GM15510 (cell line): ENCODE results near the gene KIAA0319L.

ENCODE experiments used
- POLR2A ChIP-seq: IDR thresholded peaks from 3 replicates; pipeline ENCODE4 v1.6.1; 2011; ENCODE audit warnings: borderline replicate concordance; ENCODE audit not compliant: insufficient read length; ENCODE audit errors: extremely low read depth

KIAA0319L gene

DNA sequence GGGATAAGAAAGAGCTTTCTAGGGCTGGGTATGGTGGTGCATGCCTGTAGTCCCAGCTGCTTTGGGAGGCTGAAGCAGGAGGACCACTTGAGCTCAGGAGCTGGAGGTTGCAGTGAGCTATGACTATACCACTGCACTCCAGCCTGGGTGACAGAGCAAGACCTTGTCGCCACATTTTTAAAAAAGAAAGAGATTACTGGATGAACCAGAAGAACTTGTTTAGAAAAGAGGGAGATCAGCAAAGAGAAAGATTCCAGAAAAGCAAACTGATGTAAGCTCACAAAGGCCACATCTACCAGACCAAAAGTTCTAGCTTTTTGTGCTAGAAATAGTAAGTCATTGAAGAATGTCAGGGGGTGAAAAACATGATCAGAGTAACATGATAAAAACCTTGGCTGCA, 117.6 kb downstream of the KIAA0319L start:
- TF ChIP-seq POLR2A: no peak

DNA sequence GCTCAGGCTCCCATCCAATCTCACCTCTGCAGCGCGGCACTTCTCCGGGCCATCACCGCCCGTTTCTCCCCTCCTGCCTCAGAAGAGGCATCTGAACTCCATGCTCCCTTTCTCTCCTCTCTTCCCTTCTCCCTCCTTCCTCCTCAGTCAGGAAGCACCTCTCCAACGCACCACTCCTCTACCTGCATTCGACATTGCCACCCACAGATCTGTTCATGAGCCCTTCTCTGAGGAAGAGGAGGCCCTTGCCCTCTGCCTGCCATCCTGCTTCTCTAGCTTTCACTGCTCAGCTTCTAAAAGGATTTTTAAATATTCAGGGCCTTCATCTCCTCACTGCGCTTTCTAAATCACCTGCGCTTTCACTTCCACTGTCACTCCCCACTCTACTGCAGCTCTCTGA, 120.0 kb downstream of the KIAA0319L start:
- no peak for TF ChIP-seq POLR2A

DNA sequence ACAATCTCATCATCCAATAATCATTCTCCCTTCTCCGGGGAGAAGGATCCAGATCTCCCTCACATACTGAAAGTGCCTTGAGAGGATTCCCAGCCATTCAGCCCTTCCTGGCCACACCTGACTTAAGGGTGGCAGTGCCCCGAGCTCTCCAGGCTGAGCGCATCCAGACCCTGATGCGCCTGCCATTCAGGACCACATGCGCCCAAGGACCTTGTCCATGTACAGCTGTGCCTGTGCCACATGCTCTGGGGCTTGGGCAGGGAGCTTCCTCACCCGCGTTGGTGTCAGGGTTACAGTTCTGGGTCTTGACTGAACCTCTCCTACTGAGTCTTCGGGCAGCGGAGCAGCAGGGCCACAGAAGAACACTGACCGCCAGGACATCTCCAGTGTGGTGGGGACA, 121.1 kb downstream of the KIAA0319L start:
- TF ChIP-seq POLR2A: no peak

DNA sequence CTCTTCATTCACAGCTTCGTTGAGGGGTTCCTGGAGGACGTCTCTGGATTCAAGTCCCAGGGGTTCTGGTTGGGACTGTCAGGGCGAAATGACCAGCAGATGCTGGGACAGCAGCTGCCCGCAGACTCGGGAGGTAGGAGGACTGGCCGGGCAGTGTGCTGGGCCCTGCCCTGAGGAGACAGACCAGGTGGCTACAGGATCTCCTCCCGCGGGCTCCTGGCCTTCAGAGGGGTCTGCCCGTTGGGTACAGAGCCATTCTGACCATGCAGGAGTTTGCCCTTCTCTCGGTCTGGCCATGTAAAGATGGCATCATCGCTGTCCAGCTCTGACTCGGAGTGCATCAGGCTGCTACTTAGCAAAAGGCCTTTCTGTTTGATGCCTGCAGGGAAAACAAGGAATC, 122.5 kb downstream of the KIAA0319L start:
- TF ChIP-seq POLR2A: no peak

DNA sequence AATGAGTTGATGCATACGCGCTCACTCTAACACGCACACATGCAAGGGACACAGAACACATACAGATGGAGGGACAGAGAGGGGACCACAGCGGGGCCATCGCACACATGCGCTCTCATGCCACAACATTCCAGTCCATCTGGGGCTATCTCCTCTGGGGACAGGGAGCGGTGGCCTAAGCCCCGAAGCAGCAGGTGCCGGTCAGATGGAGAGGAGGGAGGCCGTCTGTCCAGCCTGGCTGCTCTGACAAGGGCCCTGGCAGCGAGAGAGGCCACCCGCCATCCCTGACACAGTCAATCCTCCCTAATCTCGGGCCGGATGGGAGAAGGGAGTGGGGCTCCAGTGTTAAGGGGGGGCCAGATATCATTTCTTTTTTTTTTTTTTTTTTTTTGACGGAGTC, 123.5 kb downstream of the KIAA0319L start:
- TF ChIP-seq POLR2A: no peak

DNA sequence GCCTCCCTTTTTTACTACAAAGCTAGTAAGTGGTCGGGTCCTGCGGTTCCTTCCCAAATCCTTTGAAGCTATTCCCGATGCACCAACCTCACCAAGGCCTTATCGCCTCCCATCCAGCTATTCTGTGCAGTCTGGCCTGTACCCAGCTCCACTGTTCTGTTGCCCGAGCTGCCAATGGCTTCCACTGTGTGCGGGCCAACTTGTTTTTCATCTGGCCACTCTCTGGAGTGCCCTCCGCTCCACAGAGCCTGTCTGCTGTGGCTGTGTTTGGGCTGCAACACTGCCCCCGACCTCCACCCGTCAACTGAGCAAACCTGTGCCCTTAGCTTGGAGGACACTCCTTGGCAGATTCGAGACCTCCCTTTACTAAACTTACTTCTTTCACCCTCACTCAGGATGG, 125.0 kb downstream of the KIAA0319L start:
- no peak for TF ChIP-seq POLR2A

DNA sequence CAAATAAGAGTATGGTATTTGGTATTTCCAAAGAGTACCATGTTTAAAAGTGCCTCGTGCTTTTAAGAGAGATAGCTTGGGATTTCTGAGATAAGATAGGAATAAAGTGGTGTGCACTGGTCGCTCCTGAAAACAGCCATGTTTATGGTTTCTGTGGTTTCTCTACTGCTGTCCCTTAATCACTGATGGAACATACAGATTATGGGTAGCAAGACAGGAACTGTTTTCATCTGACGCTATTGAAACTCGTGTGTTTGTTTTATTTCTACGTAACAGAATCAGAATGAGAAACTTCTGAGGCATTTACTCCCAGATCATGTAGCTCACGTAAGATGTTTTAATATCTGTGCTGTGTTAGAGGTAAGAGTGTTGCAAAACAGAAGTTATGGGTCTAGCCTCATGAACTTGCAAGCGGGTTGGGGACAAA, 126.0 kb downstream of the KIAA0319L start:
- TF ChIP-seq POLR2A: no peak

DNA sequence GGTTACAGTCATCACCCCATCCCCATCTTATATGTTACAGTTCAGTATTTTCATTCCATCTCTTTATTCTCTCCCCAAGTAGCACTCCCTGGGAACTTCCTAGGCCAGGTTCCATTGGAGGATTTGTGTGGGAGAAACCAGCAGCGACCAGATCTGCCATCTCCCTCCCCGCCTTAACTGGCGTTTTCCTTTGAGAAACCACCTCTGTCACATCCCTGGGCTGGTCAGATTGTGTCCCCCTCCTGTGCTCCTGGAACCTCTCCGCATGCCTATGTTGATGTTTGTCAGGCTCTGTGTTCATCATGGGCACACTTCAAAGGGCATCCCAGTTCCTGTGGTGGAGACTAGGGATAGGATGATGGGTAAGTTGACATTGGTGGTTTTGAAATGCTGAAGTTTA, 126.4 kb downstream of the KIAA0319L start:
- TF ChIP-seq POLR2A: no peak

DNA sequence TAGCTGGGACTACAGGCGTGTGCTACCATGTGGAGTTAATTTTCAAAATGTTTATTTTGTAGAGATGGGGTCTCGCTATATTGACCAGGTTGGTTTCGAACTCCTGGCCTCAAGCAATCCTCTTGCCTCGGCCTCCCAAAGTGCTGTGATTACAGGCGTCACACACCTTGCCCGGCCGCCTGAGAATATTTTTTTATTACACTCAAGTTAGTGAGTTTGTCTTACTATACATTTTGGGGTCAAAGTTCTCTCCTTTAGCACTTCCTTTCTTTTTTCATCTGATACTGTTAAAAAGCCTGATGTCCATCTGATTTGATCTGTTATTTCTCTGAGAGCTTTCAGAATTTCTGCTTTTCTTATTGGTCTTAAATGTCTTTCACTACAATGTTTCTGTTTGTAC, 128.8 kb downstream of the KIAA0319L start:
- TF ChIP-seq POLR2A: no peak

DNA sequence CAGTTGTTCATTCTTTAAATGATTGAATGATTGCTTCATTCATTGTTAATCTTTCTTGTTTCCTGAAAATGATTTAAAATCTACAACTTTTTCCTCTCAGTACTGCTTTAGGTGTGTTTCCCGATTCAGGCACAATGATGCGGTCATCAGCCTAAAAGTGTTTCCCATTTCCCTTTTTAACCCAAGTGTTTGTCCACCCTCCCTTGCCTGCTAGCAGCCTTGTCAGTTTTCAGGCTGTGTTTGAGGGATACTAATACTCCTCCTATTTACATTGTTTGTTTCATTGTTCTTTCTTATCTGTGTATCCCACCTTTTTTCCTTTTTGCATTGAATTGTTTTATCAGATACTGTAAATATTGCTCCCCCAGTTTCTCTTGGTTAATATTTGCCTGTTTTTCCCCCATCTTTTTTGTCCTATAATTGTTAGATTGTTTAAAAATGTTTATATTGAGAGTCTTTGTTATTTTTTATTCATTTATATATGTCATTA, 131.1 kb downstream of the KIAA0319L start:
- no peak for TF ChIP-seq POLR2A

DNA sequence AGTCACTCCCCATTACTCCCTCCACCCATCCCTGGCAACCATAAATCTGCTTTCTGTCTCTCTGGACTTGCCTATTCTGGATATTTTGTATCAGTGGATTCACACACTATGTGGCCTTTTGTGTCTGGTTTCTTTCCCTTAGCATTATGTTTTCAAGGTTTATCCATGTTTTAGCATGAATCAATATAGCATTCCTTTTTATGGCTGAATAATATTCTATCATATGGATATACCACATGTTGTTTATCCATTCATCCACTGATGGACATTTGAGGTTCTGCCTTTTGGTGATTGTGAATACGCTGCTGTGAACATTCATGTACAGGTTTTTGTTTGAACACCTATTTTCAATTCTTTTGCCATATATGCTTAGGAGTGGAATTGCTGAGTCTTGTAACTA, 148.3 kb downstream of the KIAA0319L start:
- TF ChIP-seq POLR2A: no peak

DNA sequence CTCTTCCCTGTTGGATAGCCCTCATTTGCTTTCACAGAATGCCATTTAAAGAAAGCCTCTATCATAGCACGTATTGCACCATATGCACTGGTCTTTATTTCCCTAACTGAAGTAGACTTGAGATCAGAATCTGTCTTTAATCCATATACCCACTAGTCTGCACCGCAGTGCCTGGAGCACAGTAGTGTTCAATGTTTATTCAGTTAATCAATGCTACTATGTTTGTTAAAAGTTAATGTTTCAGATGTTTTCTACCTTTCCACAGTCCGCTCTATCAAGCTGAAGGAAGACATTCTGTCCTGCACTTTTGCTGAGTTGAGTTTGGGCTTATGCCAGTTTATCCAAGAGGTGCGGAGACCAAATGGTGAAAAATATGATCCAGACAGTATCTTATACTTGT, 149.5 kb downstream of the KIAA0319L start:
- no peak for TF ChIP-seq POLR2A

DNA sequence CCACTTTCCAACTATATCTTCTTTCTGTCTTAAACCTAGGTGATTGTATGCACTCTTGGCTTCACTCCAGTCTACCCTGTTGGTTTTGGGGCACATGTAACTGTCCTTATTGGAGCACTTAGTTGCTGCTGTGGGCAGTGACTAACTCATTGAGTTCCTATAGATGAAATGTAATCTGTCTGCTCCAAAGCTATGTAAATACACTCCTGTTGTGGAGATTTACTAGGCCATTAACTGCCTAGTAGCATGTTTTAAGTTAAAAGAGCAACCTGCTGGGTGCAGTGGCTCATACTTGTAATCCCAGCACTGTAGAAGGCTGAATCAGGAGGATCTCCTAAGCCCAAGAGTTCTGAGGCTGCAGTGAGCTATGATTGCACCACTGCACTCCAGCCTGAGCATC, 151.1 kb downstream of the KIAA0319L start:
- TF ChIP-seq POLR2A: no peak

DNA sequence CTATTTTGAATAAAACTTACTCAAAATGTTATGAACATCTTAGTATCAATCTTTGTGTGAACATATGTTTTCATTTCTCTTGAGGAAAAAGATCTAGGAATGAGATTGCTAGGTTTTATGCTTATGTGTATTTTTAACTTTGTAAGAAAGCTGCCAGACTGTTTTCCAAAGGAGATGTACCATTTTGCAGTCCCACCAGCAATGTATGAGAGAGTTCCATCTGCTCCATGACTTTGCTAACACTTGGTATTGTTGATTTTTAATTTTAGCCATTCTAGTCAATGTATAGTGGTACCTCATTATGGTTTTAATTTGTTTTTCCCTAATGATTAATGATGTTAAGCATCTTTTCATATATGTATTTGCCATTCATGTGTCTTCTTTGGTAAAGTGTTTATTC, 156.2 kb downstream of the KIAA0319L start:
- no peak for TF ChIP-seq POLR2A

DNA sequence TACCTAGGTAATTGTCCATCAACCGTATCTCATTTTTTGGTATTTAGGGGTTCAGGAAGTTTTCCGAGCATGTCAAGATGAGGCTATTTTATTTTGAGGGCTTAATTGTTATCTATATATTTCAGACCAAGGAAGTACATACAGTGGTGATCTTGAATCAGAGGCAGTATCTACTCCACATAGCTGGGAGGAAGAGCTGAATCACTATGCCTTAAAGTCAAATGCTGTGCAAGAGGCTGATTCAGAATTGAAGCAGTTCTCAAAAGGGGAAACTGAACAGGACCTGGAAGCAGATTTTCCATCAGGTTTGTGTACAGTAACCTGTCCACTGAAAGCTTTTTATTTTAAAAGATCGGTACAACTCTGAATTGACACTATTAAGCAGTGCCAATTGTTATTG, 158.5 kb downstream of the KIAA0319L start:
- no peak for TF ChIP-seq POLR2A

DNA sequence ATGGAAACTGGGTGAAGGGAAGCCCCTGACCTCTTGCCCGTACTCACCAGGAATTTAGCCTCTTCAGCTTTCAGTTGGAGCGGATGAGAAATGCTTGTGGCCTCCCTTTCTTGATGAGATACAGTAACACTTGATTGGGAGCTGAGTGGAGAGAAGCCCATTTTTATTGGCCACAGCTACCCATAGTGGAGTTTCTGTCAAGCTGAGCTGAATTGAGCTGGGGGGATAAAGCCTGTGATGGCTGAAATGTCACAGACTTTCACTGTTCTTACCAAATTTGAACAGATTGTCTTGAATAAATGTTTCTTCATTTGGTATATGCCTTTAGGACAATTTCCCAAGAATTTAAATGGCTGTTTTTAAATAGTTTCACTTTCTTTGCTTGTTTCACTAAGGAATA, 162.8 kb downstream of the KIAA0319L start:
- no peak for TF ChIP-seq POLR2A
